Glutamatergic neuron (in vitro differentiated cells): Measurements from ENCODE around the gene TNFRSF25. TPM values are rescaled to one million over a fixed set of nuclear protein-coding genes. Genes with fewer than 3 reads are reported as not detected.
A peak's percentile ranks its signal among the peaks of the same experiment; 100 is the strongest.

Source experiments
- DNase-seq: peaks from one replicate; pipeline ENCODE4 v3.0.0; 2022
- H3K27ac Mint-ChIP-seq: one replicate; pipeline ENCODE4 v1.8.0; 2020; ENCODE audit warnings: mild to moderate bottlenecking, mixed read lengths, inconsistent platforms; ENCODE audit not compliant: unreplicated experiment
- H3K27me3 Mint-ChIP-seq: one replicate; pipeline ENCODE4 v1.8.0; 2020; ENCODE audit warnings: mild to moderate bottlenecking, moderate library complexity, mixed read lengths, inconsistent platforms; ENCODE audit not compliant: unreplicated experiment
- H3K36me3 Mint-ChIP-seq: one replicate; pipeline ENCODE4 v1.8.0; 2020; ENCODE audit warnings: mild to moderate bottlenecking, mixed read lengths, inconsistent platforms; ENCODE audit not compliant: unreplicated experiment
- H3K4me1 Mint-ChIP-seq: one replicate; pipeline ENCODE4 v1.8.0; 2020; ENCODE audit warnings: mild to moderate bottlenecking, low read depth, mixed read lengths, inconsistent platforms; ENCODE audit not compliant: unreplicated experiment
- H3K4me3 Mint-ChIP-seq: one replicate; pipeline ENCODE4 v1.8.0; 2020; ENCODE audit warnings: mild to moderate bottlenecking, mixed read lengths, inconsistent platforms; ENCODE audit not compliant: unreplicated experiment
- H3K9me3 Mint-ChIP-seq: one replicate; pipeline ENCODE4 v1.8.0; 2020; ENCODE audit warnings: mild to moderate bottlenecking, moderate library complexity, mixed read lengths, inconsistent platforms; ENCODE audit not compliant: unreplicated experiment
- total RNA-seq: library from RNA; stranded (reverse); fragmentation: NEBNext Ultra II Directional; extraction: Animal tissue kit (Norgen Biotek cat#: 25700); gene quantifications from one replicate; pipeline ENCODE4 v1.2.1, GENCODE V29; 2021; ENCODE audit not compliant: unreplicated experiment
- TF ChIP-seq, protein P1 (sequence below): fragments of 200-600 bp; sonication (generic); IDR thresholded peaks from one replicate; pipeline ENCODE4 v1.5.0; 2021; ENCODE audit not compliant: partially characterized antibody, unreplicated experiment

The TNFRSF25 gene
- total RNA-seq, 1 donor from 2014 or later = 47.5 TPM

DNA sequence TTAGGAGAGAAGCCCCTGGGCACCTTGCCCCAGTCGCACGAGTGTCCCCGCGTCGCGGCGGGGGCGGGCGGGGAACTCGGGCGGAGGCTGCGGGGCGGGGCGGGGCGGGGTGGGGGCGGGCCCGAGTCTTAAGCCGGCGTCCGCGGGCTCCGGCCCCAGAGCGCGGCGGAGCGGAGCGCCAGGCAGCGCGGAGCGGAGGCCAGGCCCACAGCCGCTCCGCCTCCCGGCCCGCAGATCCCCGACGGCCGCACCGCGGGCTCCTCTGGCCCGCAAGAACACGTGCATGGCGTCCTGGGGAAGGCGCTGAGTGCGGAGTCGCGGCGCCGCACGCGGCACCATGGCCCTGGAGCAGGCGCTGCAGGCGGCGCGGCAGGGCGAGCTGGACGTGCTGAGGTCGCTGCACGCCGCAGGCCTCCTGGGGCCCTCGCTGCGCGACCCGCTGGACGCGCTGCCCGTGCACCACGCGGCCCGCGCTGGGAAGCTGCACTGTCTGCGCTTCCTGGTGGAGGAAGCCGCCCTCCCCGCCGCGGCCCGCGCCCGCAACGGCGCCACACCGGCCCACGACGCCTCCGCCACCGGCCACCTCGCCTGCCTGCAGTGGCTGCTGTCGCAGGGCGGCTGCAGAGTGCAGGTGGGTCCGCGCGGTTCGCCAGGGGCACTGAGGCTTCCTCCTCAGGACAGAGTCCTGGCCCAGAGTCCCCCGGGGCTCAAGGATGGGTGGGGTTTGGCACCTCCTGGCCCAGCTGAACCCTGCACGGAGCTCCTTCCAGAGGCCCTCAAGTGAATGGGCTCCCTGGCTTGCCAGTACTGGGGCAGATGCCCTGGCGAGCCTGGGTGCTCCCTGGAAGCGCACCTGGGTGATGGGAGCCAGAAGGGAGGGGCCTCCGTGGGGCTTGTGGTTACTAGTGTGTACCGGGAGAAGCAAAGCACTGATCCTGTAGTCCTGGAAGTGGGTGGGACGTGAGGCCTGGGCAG lies 41.1 kb downstream of the TNFRSF25 start, which contains the start of gene ESPN:
ESPN (plus strand) TSS at position 158 of the 975 bp plus-strand sequence; CDS start at position 338, 180 bp downstream.
- H3K36me3 Mint-ChIP-seq = no peaks in the 10 kb centered on the region
- peaks cover 8% of the 10 kb centered on the region for H3K9me3 Mint-ChIP-seq
- peaks cover 21% of the 10 kb centered on the region for H3K27me3 Mint-ChIP-seq
- H3K4me1 Mint-ChIP-seq = peaks cover 2% of the 10 kb centered on the region
- DNase-seq = no peak
- peak within 1 kb of the TSS; percentile 52 for H3K4me3 Mint-ChIP-seq
- TF ChIP-seq, protein P1, sequence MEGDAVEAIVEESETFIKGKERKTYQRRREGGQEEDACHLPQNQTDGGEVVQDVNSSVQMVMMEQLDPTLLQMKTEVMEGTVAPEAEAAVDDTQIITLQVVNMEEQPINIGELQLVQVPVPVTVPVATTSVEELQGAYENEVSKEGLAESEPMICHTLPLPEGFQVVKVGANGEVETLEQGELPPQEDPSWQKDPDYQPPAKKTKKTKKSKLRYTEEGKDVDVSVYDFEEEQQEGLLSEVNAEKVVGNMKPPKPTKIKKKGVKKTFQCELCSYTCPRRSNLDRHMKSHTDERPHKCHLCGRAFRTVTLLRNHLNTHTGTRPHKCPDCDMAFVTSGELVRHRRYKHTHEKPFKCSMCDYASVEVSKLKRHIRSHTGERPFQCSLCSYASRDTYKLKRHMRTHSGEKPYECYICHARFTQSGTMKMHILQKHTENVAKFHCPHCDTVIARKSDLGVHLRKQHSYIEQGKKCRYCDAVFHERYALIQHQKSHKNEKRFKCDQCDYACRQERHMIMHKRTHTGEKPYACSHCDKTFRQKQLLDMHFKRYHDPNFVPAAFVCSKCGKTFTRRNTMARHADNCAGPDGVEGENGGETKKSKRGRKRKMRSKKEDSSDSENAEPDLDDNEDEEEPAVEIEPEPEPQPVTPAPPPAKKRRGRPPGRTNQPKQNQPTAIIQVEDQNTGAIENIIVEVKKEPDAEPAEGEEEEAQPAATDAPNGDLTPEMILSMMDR = no peak
- H3K27ac Mint-ChIP-seq = no peak within 1 kb of the TSS

DNA sequence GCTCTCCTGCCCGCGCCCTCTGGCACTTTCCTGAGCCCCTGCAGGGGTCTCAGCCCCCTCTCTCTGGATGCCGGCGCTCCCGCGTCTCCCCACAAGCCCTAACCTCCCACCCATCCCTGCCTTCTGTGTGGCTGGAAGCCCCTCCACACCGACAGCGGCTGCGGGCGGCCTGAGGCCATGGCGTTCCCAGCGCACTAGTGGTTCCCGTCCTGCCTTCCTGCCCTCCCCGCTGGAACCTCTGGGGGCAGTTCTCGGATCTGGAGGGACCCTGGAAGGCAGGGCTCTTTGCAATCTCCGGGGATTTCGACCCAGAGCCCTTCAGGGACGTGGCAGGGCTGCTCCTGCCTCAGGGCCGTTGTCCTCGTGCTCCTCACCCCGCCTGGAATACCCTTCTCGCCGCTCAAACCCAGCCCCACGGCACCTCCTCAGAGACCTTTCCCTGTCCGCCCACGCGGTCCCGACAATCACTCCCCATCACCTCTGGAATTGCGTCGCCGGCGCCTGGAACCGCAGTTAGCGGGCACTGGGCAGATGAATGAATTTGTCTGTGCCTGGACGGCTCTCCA lies 41.9 kb downstream of the TNFRSF25 start:
- TF ChIP-seq, protein P1 = no peak
- peaks cover 21% of the 10 kb centered on the region for H3K27me3 Mint-ChIP-seq
- no peaks in the 10 kb centered on the region for H3K36me3 Mint-ChIP-seq
- DNase-seq = no peak
- peak overlapping the region; percentile 52 for H3K4me3 Mint-ChIP-seq
- peaks cover 2% of the 10 kb centered on the region for H3K4me1 Mint-ChIP-seq
- H3K9me3 Mint-ChIP-seq = peaks cover 8% of the 10 kb centered on the region
- H3K27ac Mint-ChIP-seq = no peak overlapping the region

- Mint-ChIP-seq H3K4me3 (no peak overlapping the region), H3K36me3 (no peaks in the 10 kb centered on the region), H3K27ac (peak overlapping the region; percentile 28), H3K27me3 (peaks cover 21% of the 10 kb centered on the region), H3K4me1 (peaks cover 2% of the 10 kb centered on the region), H3K9me3 (peaks cover 8% of the 10 kb centered on the region)
- TF ChIP-seq, protein P1 = peak; percentile 88
- peak; percentile 73 for DNase-seq
Measured at GRCh38 chr1:6423321-6423999, 42.5 kb downstream of the TNFRSF25 start.

DNA sequence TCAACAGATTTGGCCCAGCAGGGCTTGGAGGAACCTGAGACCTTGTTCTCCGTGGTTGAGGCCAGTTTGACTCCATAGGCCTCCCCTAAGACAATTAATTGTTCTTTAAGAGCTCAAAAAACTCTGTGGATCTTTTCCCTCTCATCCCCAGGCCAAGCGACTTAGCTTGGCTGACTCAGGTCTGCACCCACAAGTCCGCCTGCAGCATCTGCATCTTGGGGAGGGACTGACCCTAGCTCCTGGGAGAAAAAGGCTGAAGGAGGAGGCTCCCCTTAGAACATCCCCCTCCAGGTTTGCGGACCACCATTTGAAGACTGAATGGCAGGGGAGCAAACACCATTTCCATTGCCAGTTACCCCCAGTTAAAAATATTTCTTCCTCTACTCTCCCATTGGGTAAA lies 44.7 kb downstream of the TNFRSF25 start:
- no peak overlapping the region for H3K4me3 Mint-ChIP-seq
- H3K4me1 Mint-ChIP-seq = no peaks in the 10 kb centered on the region
- H3K36me3 Mint-ChIP-seq = no peaks in the 10 kb centered on the region
- H3K27me3 Mint-ChIP-seq = peaks cover 26% of the 10 kb centered on the region
- TF ChIP-seq, protein P1 = no peak
- no peak for DNase-seq
- no peak overlapping the region for H3K27ac Mint-ChIP-seq
- H3K9me3 Mint-ChIP-seq = peaks cover 14% of the 10 kb centered on the region
